SW 1271 (cell line): ENCODE results near the gene ARHGEF1.

ENCODE experiments used
- DNase-seq, 2 experiments: peaks; one replicate each; lab custom pipeline; 2025; lab: John Stamatoyannopoulos, UW

Gene ARHGEF1

DNA sequence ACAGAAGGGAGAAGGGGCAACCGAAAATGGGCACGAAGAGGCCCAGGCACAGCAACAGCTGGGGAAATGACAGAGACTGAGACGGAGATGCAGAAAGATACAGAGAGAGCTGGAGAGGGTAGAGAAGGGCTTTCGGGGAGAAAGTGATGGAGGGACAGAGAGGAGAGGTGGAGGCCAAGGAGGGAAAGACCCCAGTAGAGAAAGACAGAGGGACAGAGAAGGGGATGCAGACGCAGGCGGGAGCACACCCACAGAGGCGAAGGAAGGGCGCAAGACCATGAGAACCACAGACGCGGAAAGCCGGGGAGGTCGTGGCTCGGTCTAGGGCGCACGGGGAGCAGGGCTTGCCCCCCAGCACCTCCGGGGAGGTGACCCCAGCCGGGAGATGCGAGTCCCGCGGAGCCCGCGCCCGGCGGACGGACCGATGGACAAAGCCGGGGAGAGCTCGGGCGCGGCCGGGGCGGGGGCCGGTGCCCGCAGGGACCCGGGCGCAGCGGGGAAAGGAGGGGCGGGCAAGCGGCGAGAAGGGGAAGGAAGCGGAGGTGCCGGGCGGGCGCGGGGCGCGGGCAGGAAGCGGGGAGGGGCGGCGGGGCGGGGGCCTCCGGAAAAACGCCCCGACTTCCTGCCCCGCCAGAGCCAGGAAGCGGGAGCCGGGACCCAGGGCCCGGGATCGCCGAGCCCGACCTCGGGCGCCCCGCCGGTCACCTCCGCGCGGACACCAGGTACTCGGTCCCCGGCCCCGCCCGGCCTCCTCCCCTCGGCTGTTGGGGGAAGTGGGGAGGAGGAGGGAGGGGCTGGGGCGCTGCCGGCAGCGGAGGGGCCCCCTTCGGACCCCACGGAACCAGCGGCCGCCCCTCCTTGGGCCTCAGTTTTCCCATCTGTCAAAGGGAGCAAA is at the start of gene ARHGEF1:
Gene ARHGEF1 (plus strand): TSS at position 617 of the 895 bp plus-strand sequence. CDS start 4,899 bp downstream, outside the sequence.
- no peak for DNase-seq

DNA sequence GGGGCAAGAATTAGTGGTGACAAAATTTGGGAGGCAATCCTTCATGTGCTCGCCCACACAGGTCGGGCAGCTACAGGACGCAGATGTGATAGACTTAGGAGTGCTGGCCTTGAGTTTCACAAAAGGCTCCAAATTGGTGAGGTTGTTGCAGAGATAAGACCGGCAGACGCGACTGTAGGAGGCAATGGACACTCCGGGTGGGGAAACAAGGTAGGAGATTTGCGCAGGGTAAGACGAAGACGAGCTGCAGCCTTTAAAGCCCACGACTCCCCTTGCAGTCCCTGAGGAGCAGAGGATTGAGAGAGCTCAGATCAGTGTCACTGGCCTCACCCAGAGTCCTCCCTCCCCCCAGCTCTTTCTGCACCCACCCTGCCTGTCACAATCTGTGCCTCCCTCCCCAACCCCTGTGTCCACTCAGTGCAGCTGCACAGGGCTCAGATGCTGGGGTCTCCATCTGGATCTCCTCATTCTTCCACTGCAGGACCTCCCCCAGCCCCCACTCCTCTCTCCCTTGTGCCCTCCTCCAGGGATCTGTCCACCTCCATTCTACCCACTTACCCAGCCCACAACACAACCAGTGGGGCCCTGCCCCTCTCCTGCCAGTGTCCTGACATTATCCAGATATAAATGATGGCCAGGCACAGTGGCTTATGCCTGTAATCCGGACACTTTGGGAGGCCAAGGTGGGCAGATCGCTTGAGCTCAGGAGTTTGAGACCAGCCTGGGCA is 44.8 kb upstream of the ARHGEF1 start:
- DNase-seq = no peak

DNA sequence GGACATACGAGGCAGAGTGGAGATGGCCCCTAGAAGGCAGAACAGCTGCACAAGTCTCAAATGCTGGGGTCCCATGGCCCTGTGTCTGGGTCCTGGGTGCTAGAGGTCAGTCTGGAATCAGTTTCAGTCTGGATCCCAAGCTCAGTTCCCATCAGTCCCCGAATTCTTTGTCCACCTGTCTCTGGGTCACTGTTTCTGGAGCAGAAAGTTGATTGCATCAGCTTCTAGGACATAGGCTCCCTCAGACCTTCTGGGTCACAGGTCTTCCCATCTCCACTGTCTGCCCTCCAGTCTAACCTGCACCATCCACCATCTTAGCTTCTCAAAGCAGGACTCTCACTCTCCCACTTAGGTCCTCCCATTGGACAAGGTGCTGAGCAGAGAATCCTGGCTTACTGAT is 43.8 kb upstream of the ARHGEF1 start:
- no peak for DNase-seq

DNA sequence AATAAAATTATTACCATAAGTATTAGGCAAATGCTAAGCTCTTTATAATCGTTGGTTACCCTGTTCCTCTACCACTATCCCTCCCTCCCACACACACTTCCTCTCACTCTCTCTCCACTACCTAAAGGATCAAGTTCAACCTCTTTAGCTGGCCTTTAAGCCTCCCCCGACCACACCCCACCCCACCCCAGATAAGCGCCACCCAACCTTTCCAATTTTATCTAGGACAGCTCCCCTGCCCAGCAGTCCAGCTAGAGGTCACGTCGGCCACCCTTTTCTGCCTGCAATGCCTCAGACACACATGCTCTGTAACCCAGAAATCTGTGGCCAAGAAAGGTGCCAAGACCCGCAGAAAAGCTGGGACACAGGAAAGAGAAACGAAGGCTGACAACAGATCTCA is 39.6 kb upstream of the ARHGEF1 start:
- no peak for DNase-seq

DNA sequence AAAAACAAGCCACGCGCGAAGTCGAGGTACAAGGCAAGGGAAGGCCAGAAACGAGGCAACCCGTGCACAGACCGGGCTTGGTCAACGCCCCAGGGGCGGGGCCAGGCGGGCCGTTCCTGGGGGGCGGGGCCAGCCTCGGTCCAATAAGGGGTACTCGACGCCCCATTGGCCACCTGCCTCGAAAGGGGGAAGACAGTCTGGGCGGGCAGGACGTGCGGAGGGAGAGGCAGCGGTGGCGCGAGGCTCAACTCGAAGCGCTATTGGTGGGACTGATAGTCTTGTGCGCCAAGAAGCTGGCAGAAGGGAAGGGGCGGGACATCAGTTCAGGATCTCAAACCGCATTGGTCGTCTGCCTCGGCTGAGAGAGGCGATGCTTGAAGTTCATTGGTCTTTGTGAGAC is 38.4 kb upstream of the ARHGEF1 start, which contains the start of gene LYPD4:
Gene LYPD4 (minus strand): TSS at position 83 of the 400 bp plus-strand sequence. CDS start 5,398 bp downstream, outside the sequence.
- DNase-seq = no peak

- DNase-seq = no peak
Measured at GRCh38 chr19:41845001-41845050, 38.2 kb upstream of the ARHGEF1 start, which contains the start of gene DMRTC2. DMRTC2 (plus strand) TSS chr19:41845042; CDS start chr19:41847429, 2,387 bp downstream.

- no peak for DNase-seq
Measured at GRCh38 chr19:41845051-41845590, 37.9 kb upstream of the ARHGEF1 start.

GRCh38 chr19:41847351-41848105 is 35.5 kb upstream of the ARHGEF1 start:
- no peak for DNase-seq

GRCh38 chr19:41848666-41849065 is 34.3 kb upstream of the ARHGEF1 start:
- DNase-seq = no peak

DNA sequence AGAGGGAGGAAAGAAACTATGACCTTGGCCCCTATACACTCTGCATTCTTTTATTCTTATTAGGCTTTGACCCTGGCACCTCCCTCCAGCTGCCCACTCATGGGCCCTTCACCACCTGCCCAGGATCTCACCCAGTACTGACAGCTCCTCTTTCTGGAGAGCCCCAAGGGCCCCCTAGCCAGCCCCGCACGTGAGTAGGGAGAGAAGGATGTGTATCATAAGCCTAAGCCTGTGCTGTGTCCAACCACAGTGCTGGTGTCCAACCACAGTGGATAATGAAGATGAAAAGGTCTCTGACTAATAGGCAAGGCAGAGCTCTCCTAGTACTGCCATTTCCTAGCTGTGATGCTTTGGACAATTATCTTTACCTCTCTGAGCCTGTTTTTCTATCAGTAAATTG is 33.9 kb upstream of the ARHGEF1 start:
- DNase-seq = no peak

DNA sequence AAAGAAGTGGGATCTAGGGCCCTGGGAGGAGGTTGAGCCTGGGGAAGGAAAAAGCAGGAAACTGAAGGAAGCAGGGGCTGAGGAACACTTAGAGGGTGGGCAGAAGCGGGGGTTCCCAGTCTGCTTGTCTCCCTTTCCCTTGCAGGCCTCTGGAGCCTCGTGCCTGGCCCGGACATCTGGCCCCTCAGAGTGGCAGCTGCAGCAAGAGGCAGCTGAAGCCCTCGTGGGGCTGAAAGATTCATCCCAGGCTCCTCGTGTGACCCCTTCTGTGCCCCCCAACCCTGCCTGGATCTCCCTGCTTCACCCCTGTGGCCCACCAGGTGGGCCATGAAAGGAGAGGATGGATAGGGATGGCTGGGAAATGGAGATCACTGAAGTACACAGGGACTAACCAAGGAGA is 32.6 kb upstream of the ARHGEF1 start:
- DNase-seq = no peak

- no peak for DNase-seq
Measured at GRCh38 chr19:41851456-41851855, 31.5 kb upstream of the ARHGEF1 start.

- no peak for DNase-seq
Measured at GRCh38 chr19:41853344-41853743, 29.6 kb upstream of the ARHGEF1 start.

GRCh38 chr19:41853768-41854167 is 29.2 kb upstream of the ARHGEF1 start:
- no peak for DNase-seq

DNA sequence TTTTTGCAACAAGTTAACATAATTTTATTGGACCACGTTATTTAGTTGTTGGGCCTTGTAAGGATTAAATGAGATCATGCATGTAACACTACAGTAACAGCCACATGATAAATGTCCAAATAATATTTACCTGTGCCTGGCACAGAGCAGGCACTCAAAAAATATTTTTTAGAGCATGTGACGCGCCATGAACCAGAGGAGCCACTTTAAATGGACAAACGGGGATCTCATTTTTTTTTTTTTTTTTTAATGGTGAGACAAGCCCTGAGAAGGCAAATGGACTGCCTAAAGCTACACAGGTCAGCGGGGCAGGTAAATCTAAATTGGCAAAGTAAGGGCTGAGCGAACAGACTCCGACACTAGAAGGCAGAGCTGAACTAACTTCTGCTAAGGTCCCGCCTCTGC is 23.8 kb upstream of the ARHGEF1 start:
- DNase-seq = no peak

DNA sequence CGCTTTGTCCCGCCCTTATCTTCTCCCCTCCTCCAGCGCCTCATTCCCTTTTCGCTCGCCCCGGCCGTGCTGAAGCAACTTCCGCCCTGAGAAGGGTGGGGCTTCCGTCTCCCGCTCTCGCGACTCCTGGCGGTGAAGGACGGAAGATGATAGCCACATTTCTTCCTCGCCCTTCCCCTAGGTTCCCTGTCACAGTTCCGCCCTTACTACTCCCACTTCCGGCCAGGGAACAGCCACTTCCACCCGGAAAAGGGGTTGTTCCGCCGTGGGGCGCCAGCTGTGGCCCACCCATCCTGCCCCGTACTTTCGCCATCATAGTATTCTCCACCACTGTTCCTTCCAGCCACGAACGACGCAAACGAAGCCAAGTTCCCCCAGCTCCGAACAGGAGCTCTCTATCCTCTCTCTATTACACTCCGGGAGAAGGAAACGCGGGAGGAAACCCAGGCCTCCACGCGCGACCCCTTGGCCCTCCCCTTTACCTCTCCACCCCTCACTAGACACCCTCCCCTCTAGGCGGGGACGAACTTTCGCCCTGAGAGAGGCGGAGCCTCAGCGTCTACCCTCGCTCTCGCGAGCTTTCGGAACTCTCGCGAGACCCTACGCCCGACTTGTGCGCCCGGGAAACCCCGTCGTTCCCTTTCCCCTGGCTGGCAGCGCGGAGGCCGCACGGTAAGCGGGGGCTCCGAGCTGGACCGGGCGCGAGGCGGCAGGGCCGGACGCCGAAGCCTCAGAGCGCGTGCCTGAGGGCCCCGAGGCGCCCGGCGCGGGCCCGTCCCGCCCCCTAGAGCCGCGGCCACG is 23.2 kb upstream of the ARHGEF1 start, which contains the start of gene RPS19:
Gene RPS19 (plus strand): TSS at position 638 of the 801 bp plus-strand sequence. CDS start 520 bp downstream, outside the sequence.
- peak; percentile 83 to 95 for DNase-seq

DNA sequence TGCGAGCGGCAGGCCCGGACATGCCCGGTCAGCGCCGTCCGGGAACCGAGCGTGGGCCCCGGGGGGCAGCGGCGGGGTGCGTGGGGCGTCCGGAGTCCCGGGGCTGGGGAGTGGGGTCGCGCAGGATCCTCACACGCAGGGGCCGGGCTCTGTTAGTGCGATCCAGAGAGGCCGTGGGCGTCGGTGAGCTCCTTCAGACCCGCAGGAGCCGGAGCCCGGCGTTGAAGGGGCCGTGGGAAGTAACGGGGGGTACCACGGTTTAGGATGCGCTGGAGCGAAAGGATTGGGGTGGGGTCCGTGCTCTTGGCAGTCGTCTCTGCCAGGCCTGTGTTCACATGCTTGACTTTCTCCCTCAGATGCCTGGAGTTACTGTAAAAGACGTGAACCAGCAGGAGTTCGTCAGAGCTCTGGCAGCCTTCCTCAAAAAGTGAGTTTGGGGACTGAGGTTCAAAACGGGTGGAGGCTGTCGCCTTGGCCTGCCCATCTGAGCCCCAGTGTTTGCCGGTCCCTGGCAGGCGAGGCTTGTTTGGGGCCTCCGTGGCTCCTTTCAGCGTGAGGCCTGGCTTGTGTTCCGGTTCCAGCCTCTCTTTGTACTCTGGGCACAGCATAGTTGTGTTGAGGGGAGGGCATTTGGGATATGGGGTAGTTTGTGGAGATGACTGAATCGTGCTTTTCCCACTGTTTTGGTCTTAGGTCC is 22.4 kb upstream of the ARHGEF1 start:
- DNase-seq = no peak

DNA sequence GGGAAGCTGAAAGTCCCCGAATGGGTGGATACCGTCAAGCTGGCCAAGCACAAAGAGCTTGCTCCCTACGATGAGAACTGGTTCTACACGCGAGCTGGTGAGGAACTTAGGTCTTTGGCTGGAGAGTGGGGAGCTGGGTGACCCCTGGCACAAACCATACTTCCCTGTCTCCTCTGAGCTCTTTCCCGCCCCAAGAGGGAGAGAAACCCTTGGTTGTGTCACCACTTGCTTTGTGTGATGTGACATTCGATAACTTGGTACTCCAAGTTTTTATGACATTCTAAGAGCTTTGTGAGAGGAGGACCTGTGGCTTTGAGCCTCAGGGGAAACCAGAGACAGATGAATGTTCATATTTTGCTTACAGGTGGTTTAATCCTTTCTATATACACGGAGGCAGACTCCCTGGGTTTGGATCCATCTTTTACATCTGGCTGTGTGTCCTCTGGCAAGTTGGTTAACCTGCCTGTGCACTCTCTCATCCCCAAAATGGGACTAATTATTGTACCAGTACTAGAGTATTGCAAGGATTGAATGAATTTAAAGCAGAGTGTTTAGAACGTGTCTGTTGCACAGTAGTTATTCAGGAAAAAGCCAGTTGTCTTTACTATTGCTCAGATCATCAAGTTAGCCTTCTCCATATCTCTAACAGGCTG is 21.7 kb upstream of the ARHGEF1 start:
- no peak for DNase-seq

DNA sequence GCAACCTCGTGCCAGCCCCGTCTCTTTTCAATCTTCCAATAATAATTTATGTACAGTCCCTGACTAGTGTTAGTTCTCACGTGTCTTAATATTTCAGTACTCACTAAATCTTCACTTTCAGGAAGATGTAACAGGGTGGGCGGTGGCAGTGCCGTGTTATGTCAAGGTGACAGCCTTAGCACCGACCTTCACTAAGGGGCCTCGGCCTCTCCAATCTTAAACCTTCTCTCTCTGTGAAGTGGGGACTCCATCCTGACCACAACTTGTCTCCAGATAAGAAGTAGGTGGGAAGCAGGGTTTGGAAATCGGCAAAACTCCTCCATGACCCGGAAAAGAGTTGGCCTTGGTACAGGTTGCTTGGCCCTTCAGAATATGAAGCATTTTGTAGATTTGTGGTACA is 21.1 kb upstream of the ARHGEF1 start:
- DNase-seq = no peak

DNA sequence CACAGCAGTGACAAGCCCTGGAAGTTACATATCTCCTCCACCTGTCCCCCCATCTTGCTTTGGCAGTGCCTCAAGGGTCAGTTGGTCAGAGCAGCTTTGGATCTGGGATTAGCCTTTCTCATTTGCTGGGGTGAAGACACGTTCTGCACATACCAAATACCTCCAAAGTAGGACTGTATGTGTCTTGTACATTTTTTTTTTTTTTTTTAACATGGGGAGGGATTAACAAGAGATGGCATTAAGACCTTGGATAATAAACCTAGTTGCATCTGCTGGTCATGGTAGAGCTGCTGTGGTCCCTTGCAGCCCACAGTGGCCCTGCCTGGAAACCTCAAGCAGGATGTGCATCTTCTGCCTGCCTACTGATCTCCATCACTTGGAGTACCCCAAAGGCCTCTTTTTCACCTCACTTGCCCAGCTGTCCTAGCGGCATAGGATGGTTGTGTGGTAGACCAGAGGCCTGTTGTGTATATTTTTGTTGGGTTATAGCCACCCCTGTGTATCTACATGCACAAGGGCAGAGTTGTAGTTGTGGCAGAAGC is 20.5 kb upstream of the ARHGEF1 start:
- DNase-seq = no peak
